AG04450 (cell line): Measurements from ENCODE around the gene KRTAP2-1. TPM values are rescaled to one million over a fixed set of nuclear protein-coding genes. Genes with fewer than 3 reads are reported as not detected.
"Not testable (repeated sequence)": the region's sequence is repeated elsewhere in the genome, so short reads cannot be mapped to it uniquely, and the experiment has no call there.

Experiments used
- CTCF ChIA-PET: fragments of 300-600, 350-600 bp; formaldehyde crosslinking; extraction: SDS; loops from one replicate; lab custom pipeline; 2022; ENCODE audit warnings: antibody characterized with exemption, inconsistent platforms; lab: Charles Lee
- POLR2A ChIA-PET: fragments of 350-600 bp; formaldehyde crosslinking; extraction: SDS; loops from one replicate; lab custom pipeline; 2021; ENCODE audit warnings: antibody characterized with exemption, inconsistent platforms; lab: Yijun Ruan, JAX
- DNase-seq: peaks from one replicate; pipeline ENCODE4 v3.0.0-alpha.2; 2011; ENCODE audit warnings: low read depth, low spot score
- H3K27ac ChIP-seq: one replicate; pipeline ENCODE4 v1.5.1; 2012; ENCODE audit warnings: low read depth, low read length, control low read depth
- H3K27me3 ChIP-seq: one replicate; pipeline ENCODE4 v1.6.0; 2012; ENCODE audit warnings: low read length; ENCODE audit not compliant: control insufficient read depth, insufficient read depth
- H3K4me3 ChIP-seq: 2 replicates; pipeline ENCODE4 v1.5.1; 2011; ENCODE audit warnings: mild to moderate bottlenecking, low read depth, low read length, control low read depth
- H3K9me3 ChIP-seq: 2 replicates; pipeline ENCODE4 v1.5.1; 2012; ENCODE audit warnings: low read length; ENCODE audit not compliant: control insufficient read depth, insufficient read depth
- CTCF ChIP-seq: IDR thresholded peaks from 2 replicates; pipeline ENCODE4 v1.5.1; 2011; ENCODE audit warnings: low read depth, low read length, control low read depth, inconsistent platforms
- polyA plus RNA-seq: library from polyadenylated mRNA; depleted of rRNA; stranded (reverse); fragments of >200 nt; gene quantifications from 2 replicates; pipeline ENCODE4 v1.2.3, GENCODE V29; 2011

KRTAP2-1 gene
- polyA plus RNA-seq, 1 experiment = not detected

- POLR2A ChIA-PET = no interaction called here
- Histone ChIP-seq H3K9me3 (no peaks in the 10 kb centered on the region), H3K27me3 (no peaks in the 10 kb centered on the region), H3K4me3 (no peak within 1 kb of the TSS), H3K27ac (peak within 1 kb of the TSS; percentile 53)
- no peak for TF ChIP-seq CTCF
- peak; percentile 71 for DNase-seq
- CTCF ChIA-PET = no interaction called here
These were observed 18.9 kb upstream of the KRTAP2-1 start, which contains the start of gene KRTAP2-4 for GRCh38 chr17:41065829-41066624. Gene KRTAP2-4 (minus strand): TSS chr17:41065879. CDS start chr17:41065845, 34 bp downstream.

- POLR2A ChIA-PET, H3K4me3 ChIP-seq, H3K9me3 ChIP-seq, DNase-seq, H3K27ac ChIP-seq, CTCF ChIA-PET, H3K27me3 ChIP-seq: not testable (repeated sequence)
These were observed 18.0 kb upstream of the KRTAP2-1 start for GRCh38 chr17:41065016-41065689.

- Histone ChIP-seq H3K4me3 (no peak overlapping the region), H3K9me3 (no peaks in the 10 kb centered on the region), H3K27ac (no peak overlapping the region), H3K27me3 (no peaks in the 10 kb centered on the region)
- DNase-seq = no peak
- POLR2A ChIA-PET = no interaction called here
- CTCF ChIA-PET = no interaction called here
- no peak for TF ChIP-seq CTCF
These were observed 17.2 kb upstream of the KRTAP2-1 start for GRCh38 chr17:41064301-41064700.

GRCh38 chr17:41063449-41063848, 16.3 kb upstream of the KRTAP2-1 start:
- Histone ChIP-seq H3K27ac (no peak overlapping the region), H3K4me3 (no peak overlapping the region), H3K27me3 (no peaks in the 10 kb centered on the region), H3K9me3 (no peaks in the 10 kb centered on the region)
- no peak for TF ChIP-seq CTCF
- ChIA-PET CTCF (no interaction called here), POLR2A (no interaction called here)
- DNase-seq = no peak

- H3K9me3 ChIP-seq = no peaks in the 10 kb centered on the region
- POLR2A ChIA-PET = interaction anchor here (1.2 kb wide), 1 partner anchor 14 kb away, joined by 3 read pairs; no protein-coding TSS in a partner anchor
- CTCF ChIA-PET = interaction anchor here (1.2 kb wide), 1 partner anchor 487 kb away, joined by 3 read pairs; no protein-coding TSS in a partner anchor
- H3K4me3 ChIP-seq = no peak overlapping the region
- DNase-seq = peak; percentile 86
- no peaks in the 10 kb centered on the region for H3K27me3 ChIP-seq
- no peak for TF ChIP-seq CTCF
- H3K27ac ChIP-seq = peak overlapping the region; percentile 86
These were observed 14.8 kb upstream of the KRTAP2-1 start for GRCh38 chr17:41061964-41062363.
